Body of pancreas (tissue), 4 donors: ENCODE results near the gene TEX28.
"Not testable (repeated sequence)": the region's sequence is repeated elsewhere in the genome, so short reads cannot be mapped to it uniquely, and the experiment has no call there.

ENCODE experiments used
- POLR2A ChIP-seq, 3 donors: fragments of 450-650 bp; IDR thresholded peaks; one replicate each; pipeline ENCODE4 v1.6.1; 2016; ENCODE audit warnings: antibody characterized with exemption in 3 of 3, mild to moderate bottlenecking in 2 of 3
- TF ChIP-seq, protein P1 (sequence below), 7 experiments: fragments of 450-650 bp in 4 of 7; fragments of 200-600 bp in 3 of 7; sonication (generic) in 3 of 7; IDR thresholded peaks; one replicate each; pipeline ENCODE4 v1.5.1; 2016 to 2019; ENCODE audit warnings: antibody characterized with exemption in 7 of 7

- TF ChIP-seq, protein P1, sequence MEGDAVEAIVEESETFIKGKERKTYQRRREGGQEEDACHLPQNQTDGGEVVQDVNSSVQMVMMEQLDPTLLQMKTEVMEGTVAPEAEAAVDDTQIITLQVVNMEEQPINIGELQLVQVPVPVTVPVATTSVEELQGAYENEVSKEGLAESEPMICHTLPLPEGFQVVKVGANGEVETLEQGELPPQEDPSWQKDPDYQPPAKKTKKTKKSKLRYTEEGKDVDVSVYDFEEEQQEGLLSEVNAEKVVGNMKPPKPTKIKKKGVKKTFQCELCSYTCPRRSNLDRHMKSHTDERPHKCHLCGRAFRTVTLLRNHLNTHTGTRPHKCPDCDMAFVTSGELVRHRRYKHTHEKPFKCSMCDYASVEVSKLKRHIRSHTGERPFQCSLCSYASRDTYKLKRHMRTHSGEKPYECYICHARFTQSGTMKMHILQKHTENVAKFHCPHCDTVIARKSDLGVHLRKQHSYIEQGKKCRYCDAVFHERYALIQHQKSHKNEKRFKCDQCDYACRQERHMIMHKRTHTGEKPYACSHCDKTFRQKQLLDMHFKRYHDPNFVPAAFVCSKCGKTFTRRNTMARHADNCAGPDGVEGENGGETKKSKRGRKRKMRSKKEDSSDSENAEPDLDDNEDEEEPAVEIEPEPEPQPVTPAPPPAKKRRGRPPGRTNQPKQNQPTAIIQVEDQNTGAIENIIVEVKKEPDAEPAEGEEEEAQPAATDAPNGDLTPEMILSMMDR (IDR thresholded peaks at IDR 0.05): not testable (repeated sequence)
- TF ChIP-seq POLR2A (IDR thresholded peaks at IDR 0.05): not testable (repeated sequence)
Measured at GRCh38 chrX:154343063-154343462, 48.1 kb upstream of the TEX28 start.
